Lower leg skin (tissue), 3 donors: Measurements from ENCODE around the gene ZNF580.

Experiments
- POLR2A ChIP-seq, 2 donors: fragments of 450-650 bp; IDR thresholded peaks; one replicate each; pipeline ENCODE4 v1.6.1; 2016 to 2017; ENCODE audit warnings: antibody characterized with exemption in 2 of 2, mild to moderate bottlenecking in 1 of 2, moderate library complexity in 1 of 2
- TF ChIP-seq, protein P1 (sequence below), 3 donors: fragments of 450-650 bp; IDR thresholded peaks; one replicate each; pipeline ENCODE4 v1.5.1; 2016; ENCODE audit warnings: antibody characterized with exemption in 3 of 3, mild to moderate bottlenecking in 3 of 3, moderate library complexity in 2 of 3

DNA sequence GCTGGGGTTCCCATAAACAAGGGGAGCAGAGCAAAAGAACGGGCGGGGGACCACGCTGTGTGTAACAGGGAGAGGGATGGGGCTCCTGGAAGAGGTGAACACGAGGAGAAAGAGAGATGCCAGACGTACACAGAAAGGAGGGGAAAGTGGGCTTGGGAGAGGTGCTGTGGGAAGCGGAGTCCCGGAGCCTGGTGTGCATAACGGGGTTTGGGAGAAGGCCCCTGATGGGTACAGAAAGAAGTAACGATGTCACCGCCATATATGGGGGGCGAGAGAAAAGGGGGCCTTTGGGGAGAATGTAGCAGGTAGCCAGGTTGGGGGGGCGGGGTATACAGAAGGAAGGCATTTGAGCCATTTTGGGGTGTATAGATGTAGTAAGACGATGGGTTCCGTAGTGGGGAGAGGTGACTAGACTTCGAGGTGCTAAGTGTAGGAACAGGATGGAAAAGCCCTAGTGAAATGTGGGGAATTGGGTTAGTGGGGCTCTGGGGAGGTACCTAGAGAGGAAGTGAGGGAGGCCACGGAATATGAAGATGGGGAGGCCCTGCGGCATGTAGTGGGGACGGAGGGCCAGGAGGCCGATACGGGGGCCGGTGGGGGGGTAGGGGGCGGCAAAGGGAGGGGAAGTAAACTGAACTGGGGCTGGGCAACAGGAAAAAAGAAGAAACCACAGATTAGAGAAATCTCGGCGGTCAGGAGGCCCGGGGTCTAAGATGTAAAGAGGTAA is 787 bp downstream of the ZNF580 start:
- TF ChIP-seq, protein P1, sequence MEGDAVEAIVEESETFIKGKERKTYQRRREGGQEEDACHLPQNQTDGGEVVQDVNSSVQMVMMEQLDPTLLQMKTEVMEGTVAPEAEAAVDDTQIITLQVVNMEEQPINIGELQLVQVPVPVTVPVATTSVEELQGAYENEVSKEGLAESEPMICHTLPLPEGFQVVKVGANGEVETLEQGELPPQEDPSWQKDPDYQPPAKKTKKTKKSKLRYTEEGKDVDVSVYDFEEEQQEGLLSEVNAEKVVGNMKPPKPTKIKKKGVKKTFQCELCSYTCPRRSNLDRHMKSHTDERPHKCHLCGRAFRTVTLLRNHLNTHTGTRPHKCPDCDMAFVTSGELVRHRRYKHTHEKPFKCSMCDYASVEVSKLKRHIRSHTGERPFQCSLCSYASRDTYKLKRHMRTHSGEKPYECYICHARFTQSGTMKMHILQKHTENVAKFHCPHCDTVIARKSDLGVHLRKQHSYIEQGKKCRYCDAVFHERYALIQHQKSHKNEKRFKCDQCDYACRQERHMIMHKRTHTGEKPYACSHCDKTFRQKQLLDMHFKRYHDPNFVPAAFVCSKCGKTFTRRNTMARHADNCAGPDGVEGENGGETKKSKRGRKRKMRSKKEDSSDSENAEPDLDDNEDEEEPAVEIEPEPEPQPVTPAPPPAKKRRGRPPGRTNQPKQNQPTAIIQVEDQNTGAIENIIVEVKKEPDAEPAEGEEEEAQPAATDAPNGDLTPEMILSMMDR (IDR thresholded peaks at IDR 0.05), result no peak
- TF ChIP-seq POLR2A (IDR thresholded peaks at IDR 0.05), result no peak
